Skeletal muscle satellite cell (primary cell): ENCODE results near the gene NCAM2. TPM values are rescaled to one million over a fixed set of nuclear protein-coding genes. Genes with fewer than 3 reads are reported as not detected.
A peak's percentile ranks its signal among the peaks of the same experiment; 100 is the strongest.

Experiments
- H3K27me3 ChIP-seq: 2 replicates; pipeline ENCODE4 v1.7.0; 2013; ENCODE audit warnings: low read length; ENCODE audit not compliant: control insufficient read depth, insufficient read depth
- H3K36me3 ChIP-seq: 2 replicates; pipeline ENCODE4 v1.7.0; 2013; ENCODE audit warnings: mild to moderate bottlenecking, control low read depth, low read length; ENCODE audit not compliant: insufficient read depth
- H3K4me1 ChIP-seq: 2 replicates; pipeline ENCODE4 v1.7.0; 2013; ENCODE audit warnings: low read length; ENCODE audit not compliant: control insufficient read depth, insufficient read depth
- H3K4me2 ChIP-seq: 2 replicates; pipeline ENCODE4 v1.7.0; 2013; ENCODE audit warnings: mild to moderate bottlenecking, low read length
- H3K4me3 ChIP-seq: 2 replicates; pipeline ENCODE4 v1.7.0; 2013; ENCODE audit warnings: low read length
- H3K9ac ChIP-seq: 2 replicates; pipeline ENCODE4 v1.7.0; 2013; ENCODE audit warnings: mild to moderate bottlenecking, low read depth, low read length, moderate library complexity
- H3K9me3 ChIP-seq: replicated peaks from 2 replicates; pipeline ENCODE4 v1.7.0; 2013; ENCODE audit warnings: mild to moderate bottlenecking, control low read depth, low read length
- total RNA-seq: library from RNA; depleted of rRNA; stranded (reverse); fragments of >200 nt; gene quantifications from 2 replicates; pipeline ENCODE4 v1.2.3, GENCODE V29; 2012; rRNA removed

Gene NCAM2
- 0.76 and 1.3 TPM in 2 replicates for total RNA-seq

GRCh38 chr21:20997636-20998455 is at the start of gene NCAM2:
NCAM2 (plus strand) TSS chr21:20998409.
- Histone ChIP-seq H3K4me1 (peaks cover 4% of the 10 kb centered on the region), H3K4me3 (peak within 1 kb of the TSS; percentile 78), H3K4me2 (peak within 1 kb of the TSS; percentile 87), H3K27me3 (peaks cover 9% of the 10 kb centered on the region), H3K9me3 (no peaks in the 10 kb centered on the region), H3K9ac (peak within 1 kb of the TSS; percentile 31), H3K36me3 (no peaks in the 10 kb centered on the region)

DNA sequence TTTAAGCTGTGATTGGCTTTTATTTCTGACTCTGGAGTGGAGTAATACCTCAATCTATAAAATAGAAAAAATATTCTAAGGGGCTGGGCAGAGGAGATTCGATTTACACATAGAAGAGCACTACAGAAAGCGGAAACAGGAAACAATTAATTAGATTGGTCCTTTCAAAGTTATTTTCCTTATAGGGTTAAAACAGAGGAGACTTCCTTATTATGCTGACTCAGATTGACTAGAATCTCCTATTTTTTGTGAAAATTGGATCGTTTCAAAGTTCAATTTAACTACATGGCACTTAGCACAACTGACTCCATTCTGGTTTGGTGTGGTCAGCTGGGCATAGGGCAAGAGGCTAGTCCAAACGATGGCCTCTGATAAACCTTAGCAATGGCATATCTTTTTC is 48.3 kb upstream of the NCAM2 start:
- Histone ChIP-seq H3K27me3 (no peaks in the 10 kb centered on the region), H3K9ac (no peak overlapping the region), H3K4me3 (no peak overlapping the region), H3K4me2 (no peak overlapping the region), H3K36me3 (no peaks in the 10 kb centered on the region), H3K4me1 (no peaks in the 10 kb centered on the region), H3K9me3 (no peaks in the 10 kb centered on the region)

- Histone ChIP-seq H3K9me3 (no peaks in the 10 kb centered on the region), H3K4me3 (no peak overlapping the region), H3K36me3 (no peaks in the 10 kb centered on the region), H3K9ac (no peak overlapping the region), H3K4me2 (no peak overlapping the region), H3K27me3 (no peaks in the 10 kb centered on the region), H3K4me1 (no peaks in the 10 kb centered on the region)
Measured at GRCh38 chr21:20965816-20966215, 32.4 kb upstream of the NCAM2 start.

DNA sequence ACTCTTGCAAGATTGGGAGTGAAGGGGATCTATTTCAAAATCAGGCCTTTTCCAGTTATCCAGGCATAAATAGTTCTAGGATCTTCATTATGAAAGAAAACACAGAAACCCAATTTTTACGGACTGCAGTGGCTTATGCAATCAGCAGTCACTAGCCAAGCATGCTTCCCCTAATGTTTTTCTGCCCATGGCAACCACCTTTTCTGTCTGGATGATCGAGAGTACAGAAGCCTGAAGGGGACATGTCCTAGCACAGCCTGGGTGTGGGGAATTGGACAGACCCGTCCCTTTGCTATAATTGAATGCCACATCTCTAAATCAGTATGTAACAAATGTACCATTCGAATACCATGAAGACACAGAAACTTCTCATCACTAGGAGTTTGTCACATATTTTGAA is 29.8 kb upstream of the NCAM2 start:
- Histone ChIP-seq H3K27me3 (no peaks in the 10 kb centered on the region), H3K36me3 (no peaks in the 10 kb centered on the region), H3K4me1 (no peaks in the 10 kb centered on the region), H3K4me2 (no peak overlapping the region), H3K9ac (no peak overlapping the region), H3K9me3 (no peaks in the 10 kb centered on the region), H3K4me3 (no peak overlapping the region)

- no peak overlapping the region for H3K4me3 ChIP-seq
- H3K36me3 ChIP-seq: no peaks in the 10 kb centered on the region
- no peak overlapping the region for H3K4me2 ChIP-seq
- H3K4me1 ChIP-seq: no peaks in the 10 kb centered on the region
- no peak overlapping the region for H3K9ac ChIP-seq
- H3K9me3 ChIP-seq: no peaks in the 10 kb centered on the region
- H3K27me3 ChIP-seq: no peaks in the 10 kb centered on the region
Measured at GRCh38 chr21:20970691-20971090, 27.5 kb upstream of the NCAM2 start.

- no peak overlapping the region for H3K9ac ChIP-seq
- no peaks in the 10 kb centered on the region for H3K36me3 ChIP-seq
- H3K4me2 ChIP-seq: no peak overlapping the region
- H3K4me1 ChIP-seq: no peaks in the 10 kb centered on the region
- H3K4me3 ChIP-seq: no peak overlapping the region
- no peaks in the 10 kb centered on the region for H3K27me3 ChIP-seq
- H3K9me3 ChIP-seq: no peaks in the 10 kb centered on the region
Measured at GRCh38 chr21:20971296-20971921, 26.8 kb upstream of the NCAM2 start.

DNA sequence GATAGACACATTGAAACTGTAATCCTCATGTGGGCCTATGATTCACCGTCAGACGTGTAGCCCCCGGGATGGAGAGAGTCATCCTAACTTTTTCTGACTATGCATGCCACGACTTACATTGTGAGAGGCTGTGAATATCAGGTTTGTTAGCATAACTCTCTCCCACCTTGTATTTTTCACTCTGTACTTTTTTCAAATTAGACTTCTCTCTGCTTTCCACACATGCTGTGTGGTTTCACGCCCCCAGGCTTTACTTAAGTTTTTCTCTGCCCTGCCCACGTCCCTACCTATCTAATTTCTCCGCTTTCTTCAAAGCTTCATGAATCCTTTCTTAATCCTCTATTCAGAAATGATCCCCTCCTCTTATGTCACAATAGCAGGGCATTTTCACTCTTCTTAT is 3.4 kb upstream of the NCAM2 start:
- Histone ChIP-seq H3K9ac (no peak overlapping the region), H3K4me2 (no peak overlapping the region), H3K4me3 (no peak overlapping the region), H3K9me3 (no peaks in the 10 kb centered on the region), H3K36me3 (no peaks in the 10 kb centered on the region), H3K27me3 (peaks cover 7% of the 10 kb centered on the region), H3K4me1 (peaks cover 4% of the 10 kb centered on the region)

DNA sequence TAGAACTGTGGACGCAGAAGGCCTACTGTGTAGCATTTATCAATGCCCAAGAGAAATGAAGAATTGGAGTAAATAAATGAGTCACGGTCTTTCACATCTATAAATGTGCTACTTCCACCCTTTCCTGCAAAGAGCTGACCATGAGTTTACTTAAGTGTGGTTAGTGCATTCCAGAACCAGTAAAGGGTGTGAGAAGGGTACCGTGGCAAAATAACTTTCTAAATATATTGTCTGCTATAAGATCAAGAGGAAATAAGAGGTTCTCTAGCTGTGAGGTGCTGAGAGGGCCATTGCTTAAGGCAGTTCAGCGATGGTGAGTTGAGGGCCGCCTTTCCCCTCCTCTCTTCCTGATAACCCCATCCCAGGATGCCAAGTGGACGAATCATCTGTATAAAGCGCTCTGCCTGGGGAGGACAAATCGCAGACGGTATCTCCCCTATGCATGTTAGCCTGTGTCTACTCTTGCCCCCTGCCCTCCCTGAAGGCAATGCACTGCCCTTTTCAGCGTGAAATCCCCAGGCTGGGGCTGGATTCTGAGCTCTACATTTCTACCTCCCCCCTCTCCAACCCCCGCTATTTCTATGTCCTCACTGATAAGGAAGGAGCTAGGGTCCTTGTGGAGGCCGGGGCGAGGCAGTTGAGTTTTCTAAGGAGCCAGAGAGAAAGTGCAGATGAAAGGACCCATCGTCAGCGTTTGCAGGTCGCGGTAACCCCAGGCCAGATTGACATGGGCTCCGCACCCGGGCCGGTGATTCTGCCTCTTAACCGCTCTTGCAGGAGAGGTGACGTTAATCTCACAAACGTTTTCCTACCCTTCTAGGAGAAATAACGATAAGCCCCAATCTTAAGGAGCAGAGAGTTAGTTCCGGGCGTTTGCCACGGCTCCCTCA is 1.5 kb upstream of the NCAM2 start:
- no peak overlapping the region for H3K4me3 ChIP-seq
- H3K4me1 ChIP-seq: peaks cover 4% of the 10 kb centered on the region
- H3K9me3 ChIP-seq: no peaks in the 10 kb centered on the region
- H3K9ac ChIP-seq: no peak overlapping the region
- peaks cover 8% of the 10 kb centered on the region for H3K27me3 ChIP-seq
- H3K4me2 ChIP-seq: peak overlapping the region; percentile 87
- H3K36me3 ChIP-seq: no peaks in the 10 kb centered on the region

DNA sequence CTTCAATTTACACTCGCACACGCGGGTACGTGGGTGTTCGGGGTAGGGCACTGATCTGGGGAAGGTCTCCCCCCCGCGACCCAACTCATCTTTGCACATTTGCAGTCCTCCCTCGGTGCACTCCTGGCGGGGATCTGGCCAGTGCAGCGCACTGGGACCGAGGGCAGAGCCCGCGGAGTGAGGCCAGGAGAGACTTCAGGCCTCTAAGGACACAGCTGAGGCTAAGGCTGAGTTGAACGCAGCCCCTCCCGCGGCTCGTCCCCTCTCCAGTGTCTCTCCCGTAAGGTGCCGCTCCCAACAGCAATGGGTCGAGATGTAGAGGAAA is 936 bp upstream of the NCAM2 start:
- Histone ChIP-seq H3K36me3 (no peaks in the 10 kb centered on the region), H3K4me3 (peak overlapping the region; percentile 70), H3K9me3 (no peaks in the 10 kb centered on the region), H3K9ac (no peak overlapping the region), H3K27me3 (peaks cover 9% of the 10 kb centered on the region), H3K4me2 (peak overlapping the region; percentile 87), H3K4me1 (peaks cover 4% of the 10 kb centered on the region)

GRCh38 chr21:20998456-20998789 is 214 bp downstream of the NCAM2 start:
- Histone ChIP-seq H3K9me3 (no peaks in the 10 kb centered on the region), H3K4me1 (peaks cover 4% of the 10 kb centered on the region), H3K4me2 (peak overlapping the region; percentile 87), H3K27me3 (peaks cover 9% of the 10 kb centered on the region), H3K9ac (peak overlapping the region; percentile 31), H3K4me3 (peak overlapping the region; percentile 78), H3K36me3 (no peaks in the 10 kb centered on the region)

DNA sequence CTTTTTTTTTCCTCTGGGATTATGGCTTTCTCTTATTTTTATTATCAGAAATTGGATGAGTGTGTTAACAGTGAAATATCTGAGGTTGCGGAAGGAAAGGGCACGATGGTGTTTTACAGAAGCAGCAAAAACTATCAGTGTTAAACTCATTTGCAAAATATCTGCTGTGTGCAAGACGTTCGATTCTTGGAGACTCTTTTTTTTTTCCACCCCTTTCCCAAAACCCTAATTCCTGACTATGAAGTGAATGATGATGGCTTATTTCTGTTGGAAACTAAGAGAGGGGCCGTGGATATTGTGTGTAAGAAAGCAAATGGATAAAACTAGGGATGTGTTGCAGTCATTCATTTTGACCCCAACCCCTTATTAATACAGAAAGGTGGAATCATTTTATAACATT is 677 bp downstream of the NCAM2 start:
- Histone ChIP-seq H3K27me3 (peaks cover 9% of the 10 kb centered on the region), H3K4me3 (peak overlapping the region; percentile 78), H3K9ac (peak overlapping the region; percentile 31), H3K4me1 (peaks cover 4% of the 10 kb centered on the region), H3K9me3 (no peaks in the 10 kb centered on the region), H3K36me3 (no peaks in the 10 kb centered on the region), H3K4me2 (peak overlapping the region; percentile 87)
